Raji (cell line): ENCODE data around the gene MYRIP.

Source experiments
- POLR2A ChIP-seq: IDR thresholded peaks from 2 replicates; pipeline ENCODE4 v1.6.1; 2011; ENCODE audit warnings: low read depth, low read length, control low read depth; ENCODE audit not compliant: insufficient read depth

MYRIP gene

DNA sequence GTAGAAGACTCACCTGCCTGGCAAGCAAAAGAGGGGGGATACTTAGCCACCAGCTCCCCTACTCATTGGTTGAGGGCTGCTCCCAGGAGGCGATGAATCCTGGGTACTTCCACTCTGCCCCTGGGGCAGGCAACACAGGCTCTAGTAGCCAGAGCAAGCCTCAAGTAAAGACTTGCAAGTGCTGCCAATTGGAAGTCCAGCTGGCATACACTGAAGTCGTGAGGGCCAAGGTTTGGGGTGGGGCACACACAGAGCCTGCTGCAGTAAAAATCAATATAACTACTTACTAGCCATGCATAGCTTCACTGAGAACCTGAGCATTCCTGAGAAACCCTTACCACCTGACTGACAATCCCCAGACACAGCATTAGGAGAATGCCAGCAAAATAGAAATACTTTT lies 377.1 kb downstream of the MYRIP start:
- TF ChIP-seq POLR2A: no peak

DNA sequence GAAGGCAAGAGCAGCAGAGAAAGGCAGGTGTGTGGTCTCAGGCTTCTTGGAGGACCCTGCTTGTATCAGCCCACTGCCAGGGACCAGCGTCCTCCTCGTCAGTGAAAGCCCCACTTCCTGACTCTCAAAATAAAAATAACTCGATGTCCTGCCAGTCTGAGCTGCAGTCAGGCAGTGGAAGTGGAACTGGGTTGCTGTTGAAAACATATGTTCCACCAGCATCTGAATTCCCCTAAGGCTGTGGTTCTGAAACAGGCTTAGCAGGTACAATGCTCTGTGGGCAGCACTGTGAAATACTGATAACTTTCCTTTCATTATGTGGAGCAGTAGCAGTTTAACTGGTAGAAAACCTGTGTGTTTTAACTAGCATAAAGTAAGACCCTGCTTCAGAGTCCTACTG lies 378.5 kb downstream of the MYRIP start:
- TF ChIP-seq POLR2A: no peak

DNA sequence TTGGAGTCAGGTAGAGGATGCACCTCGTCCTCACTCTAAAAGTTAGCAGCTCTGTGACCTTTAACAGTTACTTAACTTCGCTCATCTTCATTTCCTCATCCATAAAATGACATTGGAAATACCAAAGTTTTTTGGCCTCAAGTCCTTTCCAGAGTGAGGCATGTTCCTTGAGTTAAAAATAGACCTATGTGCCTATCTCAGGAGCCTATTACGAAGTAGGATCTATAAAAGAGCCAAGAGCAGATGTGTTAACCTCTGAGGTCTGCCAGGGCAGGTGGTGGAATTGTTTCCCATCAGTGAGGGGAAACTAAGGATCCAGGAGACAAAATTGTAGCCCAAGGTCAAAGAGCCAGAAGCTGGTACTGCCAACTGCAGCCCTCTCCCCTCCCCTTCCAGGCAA lies 379.7 kb downstream of the MYRIP start:
- no peak for TF ChIP-seq POLR2A

DNA sequence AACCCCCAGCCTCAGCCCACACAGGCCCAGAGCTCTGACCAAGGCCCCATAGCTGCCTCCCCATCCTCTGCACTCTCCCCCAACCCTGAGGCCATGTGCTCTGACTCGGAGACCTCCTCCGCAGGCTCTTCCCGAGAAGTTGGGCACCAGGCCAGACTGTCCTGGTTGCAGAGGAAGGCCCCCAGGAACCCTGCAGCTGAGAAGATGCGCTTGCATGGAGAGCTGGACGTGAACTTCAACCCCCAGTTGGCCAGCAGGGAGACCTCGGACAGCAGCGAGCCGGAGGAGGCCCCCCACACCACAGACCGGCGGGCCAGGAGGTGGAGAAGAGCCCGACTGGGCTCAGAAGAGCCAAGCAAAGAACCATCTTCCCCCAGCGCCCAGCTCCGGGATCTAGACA lies 380.6 kb downstream of the MYRIP start:
- TF ChIP-seq POLR2A: no peak

DNA sequence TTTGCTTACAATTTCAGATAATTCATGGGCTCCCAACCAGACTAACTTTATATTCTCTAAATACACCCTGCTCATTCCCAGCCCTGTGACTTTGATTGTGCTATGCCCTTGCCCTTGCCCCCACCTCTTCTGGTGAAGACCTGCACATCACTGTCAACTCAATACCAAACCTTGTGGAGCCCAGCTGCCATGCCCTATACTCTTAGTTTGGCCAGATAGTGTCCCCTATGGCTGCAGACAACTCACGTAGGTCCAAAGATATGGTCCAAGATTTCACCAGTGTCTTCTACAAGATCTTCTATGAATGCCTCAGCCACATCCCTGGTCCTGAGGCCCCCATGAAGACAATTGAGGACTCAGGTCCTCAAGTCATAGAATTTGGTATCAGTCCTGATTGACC lies 381.8 kb downstream of the MYRIP start:
- TF ChIP-seq POLR2A: no peak

DNA sequence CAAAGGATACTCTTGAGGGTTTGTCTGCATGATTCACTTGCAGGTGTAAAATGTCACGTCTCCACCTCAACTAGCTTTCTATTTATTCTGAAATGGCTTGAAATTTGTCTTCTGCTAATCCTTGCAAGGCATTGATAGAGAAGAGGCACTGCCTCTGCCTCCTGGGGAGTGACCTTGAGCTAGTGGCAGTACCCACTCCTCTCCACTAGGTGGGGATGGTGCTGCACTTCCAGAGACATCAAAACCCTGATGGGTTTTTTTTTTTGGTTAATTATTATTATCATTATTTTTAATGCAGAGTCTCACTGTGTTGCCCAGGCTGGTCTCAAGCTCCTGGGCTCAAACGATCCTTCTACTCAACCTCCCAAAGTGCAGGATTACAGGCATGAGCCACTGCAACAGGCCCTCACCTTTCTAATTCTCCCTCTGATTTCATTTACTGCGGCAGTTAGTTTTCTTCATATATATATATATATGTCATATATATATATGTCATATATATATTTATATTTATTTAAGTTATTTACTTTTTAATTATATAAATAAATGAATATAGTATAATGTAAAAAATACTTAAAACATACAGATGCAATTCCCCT lies 382.5 kb downstream of the MYRIP start:
- no peak for TF ChIP-seq POLR2A

DNA sequence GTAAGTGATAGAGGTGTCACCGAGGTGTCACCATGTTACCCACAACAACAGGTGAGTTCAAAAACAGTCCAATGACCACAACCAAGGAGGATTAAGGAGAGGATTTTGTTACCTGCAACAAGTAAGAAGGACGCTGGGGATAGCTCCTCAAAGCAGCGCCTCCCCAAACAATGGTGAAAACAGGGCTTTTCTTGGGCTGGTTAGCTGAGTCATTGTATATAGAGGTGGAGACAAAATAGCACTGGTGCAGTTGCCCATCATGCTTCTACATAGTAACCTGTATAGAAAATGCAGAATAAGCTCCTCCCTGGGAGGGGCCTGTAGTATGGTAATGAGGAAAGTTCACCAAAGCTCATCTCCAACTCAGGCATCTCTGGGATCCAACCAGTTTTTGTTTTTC lies 383.2 kb downstream of the MYRIP start:
- no peak for TF ChIP-seq POLR2A

DNA sequence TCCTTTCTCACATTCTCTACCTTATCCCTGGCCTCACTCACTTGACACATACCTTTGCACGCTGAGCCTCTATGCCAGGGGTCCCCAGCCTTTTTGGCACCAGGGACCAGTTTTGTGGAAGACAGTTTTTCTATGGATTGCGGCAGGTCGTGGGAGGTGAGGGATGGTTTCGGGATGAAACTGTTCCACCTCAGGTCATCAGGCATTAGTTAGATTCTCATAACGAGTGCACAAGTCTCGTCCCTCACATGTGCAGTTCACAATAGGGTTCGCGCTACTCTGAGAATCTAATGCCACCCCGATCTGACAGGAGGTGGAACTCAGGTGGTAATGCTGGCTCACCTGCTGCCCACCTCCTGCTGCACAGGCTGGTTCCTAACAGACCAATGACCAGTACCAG lies 387.6 kb downstream of the MYRIP start:
- TF ChIP-seq POLR2A: no peak

DNA sequence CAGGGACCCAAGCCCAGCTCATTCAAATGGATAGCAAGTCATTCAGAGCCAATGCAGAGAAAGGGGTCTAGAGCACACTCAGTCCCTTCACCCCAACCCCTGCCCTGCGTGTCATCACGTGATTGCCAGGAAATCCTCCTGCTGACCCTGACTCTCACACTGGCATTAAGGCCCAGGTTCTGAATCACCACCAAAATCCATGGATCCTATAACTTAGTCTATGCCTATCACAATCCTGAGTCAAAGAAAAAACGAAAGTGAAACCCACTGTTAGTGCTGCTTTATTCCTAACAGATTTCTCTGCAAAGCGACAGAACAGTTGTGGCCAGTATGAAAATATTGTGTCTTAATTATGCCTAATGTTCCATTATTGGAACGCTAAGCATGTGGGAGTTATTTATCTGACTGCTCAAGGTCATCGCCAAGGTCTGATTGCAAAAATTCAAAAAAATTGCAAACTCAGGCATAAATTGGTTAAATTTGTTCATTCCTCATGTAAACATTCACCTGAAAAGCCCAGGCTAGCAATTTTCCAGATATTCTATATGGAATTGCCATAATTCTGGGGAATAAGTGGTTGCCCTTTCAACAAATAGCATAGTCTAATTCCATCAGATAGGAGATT lies 391.4 kb downstream of the MYRIP start:
- TF ChIP-seq POLR2A: no peak

DNA sequence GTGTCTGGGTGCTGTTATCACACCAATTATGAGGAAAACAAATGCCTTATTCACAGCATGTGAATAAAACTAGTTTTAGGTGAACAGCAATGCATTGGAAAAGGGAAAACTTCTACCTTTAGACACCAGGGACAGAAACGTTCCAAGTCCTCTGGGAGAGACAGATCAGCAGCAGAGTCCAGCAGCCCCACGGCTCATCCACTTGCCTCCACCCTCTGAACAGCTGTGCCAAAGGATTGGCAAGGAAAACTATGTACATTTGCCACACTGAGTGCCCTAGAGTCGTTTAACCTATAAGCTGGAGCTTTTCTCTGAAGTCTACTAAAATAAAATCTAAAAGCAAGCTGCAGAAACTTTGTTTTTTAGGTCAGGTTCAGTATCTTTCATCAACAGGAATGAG lies 392.4 kb downstream of the MYRIP start:
- no peak for TF ChIP-seq POLR2A

DNA sequence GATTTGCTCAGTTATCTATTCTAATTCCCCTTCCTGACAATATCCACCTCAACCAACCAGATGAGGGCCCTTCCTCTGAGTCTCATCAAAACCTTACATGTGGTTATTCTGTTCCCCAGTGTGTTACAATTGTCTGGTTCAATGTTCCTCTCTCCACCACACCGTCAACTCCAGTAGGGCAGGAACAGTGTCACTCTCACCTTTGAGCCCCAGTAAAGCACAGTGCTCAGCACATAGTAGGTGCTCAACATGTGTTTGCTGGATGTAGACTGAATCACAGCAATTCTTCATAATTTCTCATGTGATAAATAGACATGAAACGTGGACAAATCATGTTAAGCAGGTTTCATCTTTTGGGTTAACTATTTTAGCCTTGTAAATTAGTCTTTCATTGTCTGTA lies 397.1 kb downstream of the MYRIP start:
- no peak for TF ChIP-seq POLR2A

DNA sequence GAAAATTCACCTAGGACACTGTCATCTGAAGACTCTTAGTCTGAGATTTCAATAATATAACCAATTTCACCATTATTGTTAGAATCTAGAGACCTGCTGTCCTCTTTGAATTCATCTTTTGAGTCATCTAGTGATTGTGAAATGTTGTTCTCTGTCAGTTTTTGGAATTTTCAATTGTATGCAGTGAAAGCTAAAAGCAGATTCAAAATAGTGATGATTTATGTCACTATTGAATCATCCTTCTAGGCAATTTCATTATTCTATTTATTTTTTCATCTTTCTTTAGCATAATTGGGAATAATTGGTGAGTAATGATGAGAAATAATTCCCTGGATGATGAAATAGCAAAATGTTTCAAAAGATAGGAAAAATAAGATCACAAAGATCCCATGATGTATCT lies 398.4 kb downstream of the MYRIP start:
- no peak for TF ChIP-seq POLR2A

DNA sequence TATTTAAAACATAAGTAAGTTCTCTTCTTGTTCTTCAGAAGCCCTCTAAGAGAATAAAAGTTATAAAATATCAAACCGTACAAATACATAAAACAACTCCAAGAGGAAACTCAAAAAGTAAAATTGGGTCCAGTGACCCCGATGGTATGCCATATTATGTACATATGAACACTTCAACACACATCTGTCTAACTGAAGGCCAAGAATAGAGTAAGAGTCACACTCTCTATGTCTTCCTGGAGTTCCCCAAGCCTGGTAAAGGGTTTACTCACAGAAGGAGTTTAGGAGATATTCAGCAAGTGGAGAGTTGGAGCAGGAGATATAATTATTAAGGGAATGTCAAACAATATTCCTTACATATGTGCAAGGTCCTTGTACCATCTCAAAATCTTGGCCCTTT lies 398.8 kb downstream of the MYRIP start:
- no peak for TF ChIP-seq POLR2A

DNA sequence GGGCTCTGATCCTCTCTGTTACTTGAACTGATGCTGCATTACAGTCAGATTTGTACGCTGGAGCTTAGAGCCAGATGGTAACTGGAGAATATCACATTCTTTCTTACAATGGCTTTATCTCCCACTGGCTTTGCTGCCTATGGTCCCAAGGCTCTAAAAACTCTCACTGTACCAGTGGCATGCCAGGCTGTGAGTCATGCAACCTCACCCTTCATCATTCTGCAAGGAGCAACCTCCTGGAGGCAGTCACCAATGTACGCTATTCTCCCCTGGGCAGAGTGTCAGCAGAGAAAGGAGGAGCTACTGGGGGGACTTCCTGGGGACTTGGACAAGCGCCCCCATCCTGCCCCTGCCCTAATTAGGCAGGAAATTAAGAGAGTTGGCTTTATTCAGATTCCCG lies 402.2 kb downstream of the MYRIP start:
- TF ChIP-seq POLR2A: no peak

DNA sequence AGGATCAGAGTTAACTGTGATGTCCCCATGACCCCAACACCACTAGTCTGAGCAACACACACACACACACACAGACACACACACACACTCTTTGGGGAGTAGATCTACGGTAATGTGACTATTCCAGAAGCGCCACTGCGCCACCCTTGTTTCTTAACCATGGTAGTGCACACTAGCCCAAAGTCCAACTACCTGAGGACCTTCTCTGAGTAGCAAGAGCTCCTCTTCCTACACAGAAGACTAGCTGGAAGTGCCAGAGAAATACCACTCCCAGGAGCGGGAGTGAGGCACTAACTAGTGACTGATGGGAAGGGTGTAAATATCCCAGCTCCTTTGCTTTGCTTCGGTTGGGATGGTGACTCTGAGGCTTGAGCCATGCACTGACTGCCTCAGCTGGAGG lies 404.1 kb downstream of the MYRIP start:
- no peak for TF ChIP-seq POLR2A

DNA sequence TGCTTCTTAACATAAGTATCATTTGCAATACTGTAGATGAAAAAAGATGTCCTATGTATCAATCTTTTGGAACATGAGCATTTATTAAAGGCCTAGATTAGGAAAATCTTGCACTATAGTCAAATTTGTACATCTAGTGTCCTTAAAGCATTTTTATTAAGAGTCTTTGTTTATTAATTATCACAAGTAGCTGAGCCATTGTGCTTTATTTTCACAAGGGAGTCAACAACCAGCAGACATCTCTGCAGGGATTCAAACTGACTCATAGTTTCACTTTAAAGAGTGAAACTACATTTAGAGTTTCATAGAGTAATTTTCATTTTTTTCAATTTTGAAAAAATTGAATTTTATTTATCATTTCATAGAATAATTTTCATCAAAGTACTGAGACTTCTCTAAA lies 405.6 kb downstream of the MYRIP start:
- TF ChIP-seq POLR2A: no peak

DNA sequence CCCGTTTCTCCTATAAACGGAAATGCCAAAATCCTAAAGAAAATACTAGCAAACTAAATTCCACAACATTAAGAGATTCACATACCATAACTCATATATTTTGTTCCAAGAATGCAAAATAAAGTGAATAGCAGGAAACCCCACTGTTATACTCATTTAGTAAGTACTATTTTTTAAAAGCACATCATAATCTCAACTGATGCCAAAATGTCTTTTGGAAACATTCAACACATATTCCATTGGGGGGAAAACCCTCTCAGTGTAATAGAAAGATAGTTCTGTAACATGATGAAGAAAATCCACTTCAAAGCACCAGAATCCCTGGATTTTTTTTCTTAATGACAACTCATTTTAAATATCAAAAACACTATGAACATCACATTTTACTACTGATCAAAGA lies 407.1 kb downstream of the MYRIP start:
- no peak for TF ChIP-seq POLR2A
